HL-60 (cell line): ENCODE measurements around the gene IL37.

ENCODE experiments used
- DNase-seq, 2 experiments: peaks; one replicate each; pipeline ENCODE4 v3.0.0-alpha.2; 2010 to 2020; ENCODE audit warnings: low read depth in 1 of 2, low spot score in 1 of 2
- H3K27ac ChIP-seq: fragments of 250-450 bp; sonication (Bioruptor Pico); replicated peaks from 2 replicates; pipeline ENCODE4 v1.5.1; 2020; ENCODE audit warnings: mild to moderate bottlenecking, moderate library complexity
- H3K27me3 ChIP-seq: fragments of 250-450 bp; sonication (Bioruptor Pico); 2 replicates; pipeline ENCODE4 v1.5.1; 2021; ENCODE audit warnings: mild to moderate bottlenecking, moderate library complexity; ENCODE audit not compliant: insufficient read depth, poor library complexity, severe bottlenecking
- H3K4me3 ChIP-seq: replicated peaks from 2 replicates; pipeline ENCODE4 v1.5.1; 2011; ENCODE audit warnings: mild to moderate bottlenecking, control low read depth, low read length; ENCODE audit not compliant: insufficient read depth
- CTCF ChIP-seq: IDR thresholded peaks from one replicate; pipeline ENCODE4 v1.5.1; 2011; ENCODE audit warnings: low read length, control low read depth, inconsistent platforms; ENCODE audit not compliant: insufficient read depth
- GABPA ChIP-seq: IDR thresholded peaks from 2 replicates; pipeline ENCODE4 v1.6.1; 2012; ENCODE audit warnings: low read depth
- POLR2AphosphoS5 ChIP-seq: IDR thresholded peaks from 2 replicates; pipeline ENCODE4 v1.6.1; 2012; ENCODE audit warnings: low read depth
- REST ChIP-seq: IDR thresholded peaks from 2 replicates; pipeline ENCODE4 v1.6.1; 2012; ENCODE audit warnings: low read depth; ENCODE audit not compliant: insufficient replicate concordance
- SPI1 ChIP-seq: IDR thresholded peaks from 2 replicates; pipeline ENCODE4 v1.6.1; 2012; ENCODE audit warnings: low read depth, mild to moderate bottlenecking, borderline replicate concordance

The IL37 gene

GRCh38 chr2:112916145-112916571, 5.2 kb downstream of the IL37 start:
- no peak overlapping the region for H3K27ac ChIP-seq
- no peak overlapping the region for H3K4me3 ChIP-seq
- no peak for TF ChIP-seq GABPA
- TF ChIP-seq REST, result no peak
- no peak for TF ChIP-seq SPI1
- no peak for TF ChIP-seq CTCF
- TF ChIP-seq POLR2AphosphoS5, result no peak
- no peaks in the 10 kb centered on the region for H3K27me3 ChIP-seq
- no peak for DNase-seq

- H3K27me3 ChIP-seq, result no peaks in the 10 kb centered on the region
- H3K4me3 ChIP-seq, result no peak overlapping the region
- H3K27ac ChIP-seq, result no peak overlapping the region
- no peak for DNase-seq
- TF ChIP-seq CTCF (no peak), SPI1 (no peak), REST (no peak), POLR2AphosphoS5 (no peak), GABPA (no peak)
These were observed 5.8 kb downstream of the IL37 start for GRCh38 chr2:112916625-112917247.

- no peak overlapping the region for H3K27ac ChIP-seq
- TF ChIP-seq GABPA (no peak), SPI1 (no peak), REST (no peak), CTCF (no peak), POLR2AphosphoS5 (no peak)
- DNase-seq, result no peak
- H3K27me3 ChIP-seq, result no peaks in the 10 kb centered on the region
- H3K4me3 ChIP-seq, result no peak overlapping the region
These were observed 6.9 kb downstream of the IL37 start for GRCh38 chr2:112917856-112918255.
